HepG2 (cell line): ENCODE data around the gene NGFR. TPM values are rescaled to one million over a fixed set of nuclear protein-coding genes. Genes with fewer than 3 reads are reported as not detected.

ENCODE experiments used
- ATF4 ChIP-seq, 2 experiments: fragments of 450-650 bp in 1 of 2; sonication (generic) in 1 of 2; formaldehyde crosslinking; IDR thresholded peaks; 2 replicates each; pipeline versions ENCODE4 v1.5.0 to v1.8.0; 2020 to 2022; ENCODE audit warnings: mild to moderate bottlenecking in 1 of 2, missing genetic modification reagents in 1 of 2
- FOXA3 ChIP-seq: IDR thresholded peaks from 2 replicates; pipeline ENCODE4 v1.6.1; 2016; ENCODE audit warnings: missing genetic modification reagents, missing compliant biosample characterization
- MEF2D ChIP-seq: sonication (generic); formaldehyde crosslinking; IDR thresholded peaks from 2 replicates; pipeline ENCODE4 v1.5.1; 2020; ENCODE audit warnings: mild to moderate bottlenecking, missing genetic modification reagents
- PLSCR1 ChIP-seq: sonication (generic); formaldehyde crosslinking; IDR thresholded peaks from 2 replicates; pipeline ENCODE4 v1.5.0; 2020; ENCODE audit warnings: missing genetic modification reagents, mild to moderate bottlenecking, borderline replicate concordance
- ZBTB39 ChIP-seq: sonication (generic); formaldehyde crosslinking; IDR thresholded peaks from 2 replicates; pipeline ENCODE4 v1.5.0; 2020; ENCODE audit warnings: missing genetic modification reagents
- ZBTB40 ChIP-seq, 2 experiments: fragments of 450-650 bp in 1 of 2; sonication (generic) in 1 of 2; formaldehyde crosslinking in 1 of 2; IDR thresholded peaks; 2 replicates each; pipeline versions ENCODE4 v1.6.1 to v1.8.0; 2016 to 2022; ENCODE audit warnings: antibody characterized with exemption in 1 of 2, mild to moderate bottlenecking in 1 of 2, missing genetic modification reagents in 1 of 2
- polyA plus RNA-seq, 8 experiments: library from polyadenylated mRNA; depleted of rRNA in 3 of 8; stranded (reverse) in 7 of 8; unstranded in 1 of 8; fragments of >200 nt; fragmentation: Illumina TruSeq in 4 of 8; extraction: Trizol in 4 of 8; gene quantifications; 2 replicates each; pipeline versions ENCODE4 v1.2.1 to v1.2.3, GENCODE V29; 2011 to 2016; ENCODE audit warnings: low read depth in 4 of 8, missing spikeins in 1 of 8, mixed read lengths in 1 of 8; ENCODE audit not compliant: insufficient read depth in 1 of 8
- total RNA-seq, 5 experiments: library from RNA; depleted of rRNA; stranded (reverse); fragments of >200 nt; fragmentation: Illumina TruSeq; extraction: Trizol; gene quantifications; 2 replicates each; pipeline ENCODE4 v1.2.3, GENCODE V29; 2016; ENCODE audit warnings: low read depth in 1 of 5

The NGFR gene
- total and polyA plus RNA-seq, 2 of the 13 experiments (the other 11 are each of a cell fraction or from before 2014, with no cell fraction given) = 1.1 to 1.8 TPM

GRCh38 chr17:49506282-49506681 lies 11.2 kb downstream of the NGFR start (continued):
- no peak for TF ChIP-seq ZBTB39 (CRISPR knock-in tag)
- no peak for TF ChIP-seq ZBTB40 (IDR thresholded peaks at IDR 0.05)
- TF ChIP-seq ZBTB40 (CRISPR knock-in tag; IDR thresholded peaks at IDR 0.05) = no peak
- TF ChIP-seq PLSCR1 = no peak
- no peak for TF ChIP-seq MEF2D
- TF ChIP-seq FOXA3 (CRISPR knock-in tag) = no peak
- TF ChIP-seq ATF4 (CRISPR knock-in tag; IDR thresholded peaks at IDR 0.05) = no peak
